Activated naive CD4-positive, alpha-beta T cell treated with anti-CD3 and anti-CD28 coated beads, Interleukin-2, amount 10 ng/mL, durations not matched to agents 7 days and 5 days (primary cell): Measurements from ENCODE around the gene F10.
"Not testable (repeated sequence)": the region's sequence is repeated elsewhere in the genome, so short reads cannot be mapped to it uniquely, and the experiment has no call there.

ENCODE experiments used
- CTCF ChIA-PET: fragments of 350-600 bp; sonication (Branson Sonifier 250); formaldehyde crosslinking; loops from one replicate; lab custom pipeline; 2021; ENCODE audit warnings: antibody characterized with exemption; lab: Charles Lee
- DNase-seq: peaks from one replicate; pipeline ENCODE4 v3.0.0-alpha.2; 2020
- H3K27ac Mint-ChIP-seq: one replicate; pipeline ENCODE4 v1.8.0; 2021; ENCODE audit warnings: mild to moderate bottlenecking, moderate library complexity, mixed read lengths
- H3K27me3 Mint-ChIP-seq: one replicate; pipeline ENCODE4 v1.8.0; 2021; ENCODE audit warnings: mild to moderate bottlenecking, mixed read lengths
- H3K36me3 Mint-ChIP-seq: one replicate; pipeline ENCODE4 v1.8.0; 2021; ENCODE audit warnings: mixed read lengths
- H3K4me1 Mint-ChIP-seq: one replicate; pipeline ENCODE4 v1.8.0; 2021; ENCODE audit warnings: mixed read lengths
- H3K4me3 Mint-ChIP-seq: one replicate; pipeline ENCODE4 v1.8.0; 2021; ENCODE audit warnings: mild to moderate bottlenecking, moderate library complexity, mixed read lengths
- H3K9me3 Mint-ChIP-seq: one replicate; pipeline ENCODE4 v1.8.0; 2021; ENCODE audit warnings: mixed read lengths

The F10 gene

GRCh38 chr13:113103646-113104045, 19.0 kb upstream of the F10 start:
- DNase-seq, result no peak
- no peaks in the 10 kb centered on the region for H3K9me3 Mint-ChIP-seq
- CTCF ChIA-PET, result no interaction called here
- peaks cover 27% of the 10 kb centered on the region for H3K27me3 Mint-ChIP-seq
- H3K27ac Mint-ChIP-seq, result no peak overlapping the region
- H3K4me3 Mint-ChIP-seq, result no peak overlapping the region
- H3K4me1 Mint-ChIP-seq, result no peaks in the 10 kb centered on the region
- H3K36me3 Mint-ChIP-seq, result no peaks in the 10 kb centered on the region

- Mint-ChIP-seq H3K4me1 (no peaks in the 10 kb centered on the region), H3K27me3 (peaks cover 40% of the 10 kb centered on the region), H3K36me3 (peaks cover 3% of the 10 kb centered on the region), H3K4me3 (no peak within 1 kb of the TSS), H3K27ac (no peak within 1 kb of the TSS), H3K9me3 (no peaks in the 10 kb centered on the region)
- DNase-seq, result no peak
- CTCF ChIA-PET, result no interaction called here
Measured at GRCh38 chr13:113105032-113105920, 17.3 kb upstream of the F10 start, which contains the start of gene F7. TSS of gene F7 (plus strand) at chr13:113105791. CDS start at chr13:113105842, 51 bp downstream.

- CTCF ChIA-PET, result no interaction called here
- no peak overlapping the region for H3K27ac Mint-ChIP-seq
- peaks cover 47% of the 10 kb centered on the region for H3K27me3 Mint-ChIP-seq
- no peak overlapping the region for H3K4me3 Mint-ChIP-seq
- DNase-seq, result no peak
- no peaks in the 10 kb centered on the region for H3K4me1 Mint-ChIP-seq
- peaks cover 3% of the 10 kb centered on the region for H3K36me3 Mint-ChIP-seq
- H3K9me3 Mint-ChIP-seq, result no peaks in the 10 kb centered on the region
Measured at GRCh38 chr13:113105921-113106452, 16.6 kb upstream of the F10 start.

GRCh38 chr13:113106711-113107351, 15.8 kb upstream of the F10 start:
- CTCF ChIA-PET, result no interaction called here
- Mint-ChIP-seq H3K27me3 (peaks cover 50% of the 10 kb centered on the region), H3K27ac (no peak overlapping the region), H3K9me3 (no peaks in the 10 kb centered on the region), H3K4me1 (no peaks in the 10 kb centered on the region), H3K36me3 (peaks cover 3% of the 10 kb centered on the region), H3K4me3 (no peak overlapping the region)
- DNase-seq, result no peak

GRCh38 chr13:113108521-113108920, 14.1 kb upstream of the F10 start:
- peaks cover 47% of the 10 kb centered on the region for H3K27me3 Mint-ChIP-seq
- DNase-seq, H3K27ac Mint-ChIP-seq, H3K36me3 Mint-ChIP-seq, H3K9me3 Mint-ChIP-seq, H3K4me1 Mint-ChIP-seq, H3K4me3 Mint-ChIP-seq, CTCF ChIA-PET: not testable (repeated sequence)

GRCh38 chr13:113109151-113110047, 13.2 kb upstream of the F10 start:
- no peak overlapping the region for H3K4me3 Mint-ChIP-seq
- peaks cover 3% of the 10 kb centered on the region for H3K36me3 Mint-ChIP-seq
- no peak overlapping the region for H3K27ac Mint-ChIP-seq
- H3K27me3 Mint-ChIP-seq, result peaks cover 38% of the 10 kb centered on the region
- DNase-seq, result no peak
- H3K9me3 Mint-ChIP-seq, result no peaks in the 10 kb centered on the region
- CTCF ChIA-PET, result interaction anchor here (1.1 kb wide), 1 partner anchor 167 kb away, joined by 3 read pairs; no protein-coding TSS in a partner anchor
- H3K4me1 Mint-ChIP-seq, result no peaks in the 10 kb centered on the region

GRCh38 chr13:113110048-113110851, 12.3 kb upstream of the F10 start:
- peaks cover 3% of the 10 kb centered on the region for H3K36me3 Mint-ChIP-seq
- H3K4me3 Mint-ChIP-seq, result no peak overlapping the region
- no peak overlapping the region for H3K27ac Mint-ChIP-seq
- peaks cover 31% of the 10 kb centered on the region for H3K27me3 Mint-ChIP-seq
- no peaks in the 10 kb centered on the region for H3K4me1 Mint-ChIP-seq
- peak; percentile 41 for DNase-seq
- CTCF ChIA-PET, result interaction anchor here (1.1 kb wide), 1 partner anchor 167 kb away, joined by 3 read pairs; no protein-coding TSS in a partner anchor
- no peaks in the 10 kb centered on the region for H3K9me3 Mint-ChIP-seq

- Mint-ChIP-seq H3K36me3 (peaks cover 3% of the 10 kb centered on the region), H3K9me3 (no peaks in the 10 kb centered on the region), H3K27me3 (peaks cover 31% of the 10 kb centered on the region), H3K4me3 (no peak overlapping the region), H3K27ac (no peak overlapping the region), H3K4me1 (no peaks in the 10 kb centered on the region)
- DNase-seq, result peak; percentile 19
- CTCF ChIA-PET, result no interaction called here
Measured at GRCh38 chr13:113110852-113111315, 11.7 kb upstream of the F10 start.

GRCh38 chr13:113111821-113112220, 10.8 kb upstream of the F10 start:
- H3K4me1 Mint-ChIP-seq, CTCF ChIA-PET, H3K9me3 Mint-ChIP-seq, H3K27ac Mint-ChIP-seq, H3K4me3 Mint-ChIP-seq, H3K36me3 Mint-ChIP-seq: not testable (repeated sequence)
- DNase-seq, result peak; percentile 21
- peaks cover 29% of the 10 kb centered on the region for H3K27me3 Mint-ChIP-seq

- H3K36me3 Mint-ChIP-seq, H3K4me1 Mint-ChIP-seq, CTCF ChIA-PET, H3K9me3 Mint-ChIP-seq, H3K27ac Mint-ChIP-seq, H3K4me3 Mint-ChIP-seq: not testable (repeated sequence)
- peaks cover 27% of the 10 kb centered on the region for H3K27me3 Mint-ChIP-seq
- DNase-seq, result peak; percentile 14
Measured at GRCh38 chr13:113112475-113112874, 10.1 kb upstream of the F10 start.

- CTCF ChIA-PET, result no interaction called here
- Mint-ChIP-seq H3K4me1 (no peaks in the 10 kb centered on the region), H3K9me3 (no peaks in the 10 kb centered on the region), H3K4me3 (no peak overlapping the region), H3K27me3 (peaks cover 27% of the 10 kb centered on the region), H3K36me3 (peaks cover 3% of the 10 kb centered on the region), H3K27ac (no peak overlapping the region)
- peak; percentile 22 for DNase-seq
Measured at GRCh38 chr13:113112893-113113845, 9.4 kb upstream of the F10 start.

GRCh38 chr13:113113846-113114271, 8.7 kb upstream of the F10 start:
- Mint-ChIP-seq H3K4me3 (no peak overlapping the region), H3K27ac (no peak overlapping the region), H3K4me1 (no peaks in the 10 kb centered on the region), H3K9me3 (no peaks in the 10 kb centered on the region), H3K36me3 (peaks cover 3% of the 10 kb centered on the region), H3K27me3 (peaks cover 24% of the 10 kb centered on the region)
- CTCF ChIA-PET, result no interaction called here
- peak; percentile 16 for DNase-seq
